Fibroblast of mammary gland (primary cell): ENCODE results near the gene CORO2B.
A peak's percentile ranks its signal among the peaks of the same experiment; 100 is the strongest.

Source experiments
- DNase-seq: peaks from one replicate; pipeline ENCODE4 v3.0.0-alpha.2; 2010; ENCODE audit warnings: low read depth
- H3K4me3 ChIP-seq: 2 replicates; pipeline ENCODE4 v1.5.1; 2011; ENCODE audit warnings: low read depth, mild to moderate bottlenecking, low read length, moderate library complexity; ENCODE audit not compliant: control insufficient read depth
- CTCF ChIP-seq: conservative IDR thresholded peaks from 2 replicates; pipeline ENCODE4 v1.5.1; 2011; ENCODE audit warnings: low read depth, low read length, inconsistent platforms; ENCODE audit not compliant: control insufficient read depth, insufficient read depth

The CORO2B gene

GRCh38 chr15:68541743-68542142 lies 37.0 kb upstream of the CORO2B start:
- DNase-seq: no peak
- TF ChIP-seq CTCF: no peak
- no peak overlapping the region for H3K4me3 ChIP-seq

- DNase-seq: no peak
- no peak for TF ChIP-seq CTCF
These were observed 36.4 kb upstream of the CORO2B start for GRCh38 chr15:68542348-68542747.

GRCh38 chr15:68542771-68543164 lies 36.0 kb upstream of the CORO2B start:
- no peak for DNase-seq
- TF ChIP-seq CTCF: no peak
- H3K4me3 ChIP-seq: no peak overlapping the region

More at GRCh38 chr15:68542348-68542747, 36.4 kb upstream of the CORO2B start:
- H3K4me3 ChIP-seq: no peak overlapping the region

GRCh38 chr15:68543165-68544008 lies 35.4 kb upstream of the CORO2B start:
- no peak overlapping the region for H3K4me3 ChIP-seq
- TF ChIP-seq CTCF: no peak
- peak; percentile 88 for DNase-seq

GRCh38 chr15:68546318-68546717 lies 32.5 kb upstream of the CORO2B start:
- no peak overlapping the region for H3K4me3 ChIP-seq
- no peak for TF ChIP-seq CTCF
- no peak for DNase-seq

GRCh38 chr15:68548364-68548763 lies 30.4 kb upstream of the CORO2B start:
- no peak for DNase-seq
- TF ChIP-seq CTCF: no peak
- H3K4me3 ChIP-seq: no peak overlapping the region
